Measurements from ENCODE around the gene C6orf120.
"Not testable (repeated sequence)": the region's sequence is repeated elsewhere in the genome, so short reads cannot be mapped to it uniquely, and the experiment has no call there.

Gene C6orf120

GRCh38 chr6:169678342-169678741 lies 23.6 kb upstream of the C6orf120 start:
- in situ Hi-C loops (cut with MboI; ENCODE audit: low sequenced_read_pairs) = no loop called here

- in situ Hi-C loops (cut with MboI; ENCODE audit: low sequenced_read_pairs) = no loop called here
These were observed 17.9 kb upstream of the C6orf120 start for GRCh38 chr6:169684056-169684455.

GRCh38 chr6:169685860-169686259 lies 16.1 kb upstream of the C6orf120 start:
- in situ Hi-C loops (cut with MboI; ENCODE audit: low sequenced_read_pairs) = no loop called here

- in situ Hi-C loops (cut with MboI; ENCODE audit: low sequenced_read_pairs) = no loop called here
These were observed 12.6 kb upstream of the C6orf120 start for GRCh38 chr6:169689287-169689686.

- in situ Hi-C loops (cut with MboI; ENCODE audit: low sequenced_read_pairs) = no loop called here
These were observed 10.7 kb upstream of the C6orf120 start for GRCh38 chr6:169691260-169691659.

- in situ Hi-C loops (cut with MboI; ENCODE audit: low sequenced_read_pairs) = no loop called here
These were observed 9.4 kb upstream of the C6orf120 start for GRCh38 chr6:169692516-169692915.

- in situ Hi-C loops (cut with MboI; ENCODE audit: low sequenced_read_pairs) = no loop called here
These were observed 6.8 kb upstream of the C6orf120 start for GRCh38 chr6:169695131-169695530.

- in situ Hi-C loops (cut with MboI; ENCODE audit: low sequenced_read_pairs) = not testable (repeated sequence)
These were observed 4.8 kb upstream of the C6orf120 start for GRCh38 chr6:169697115-169697514.

- in situ Hi-C loops (cut with MboI; ENCODE audit: low sequenced_read_pairs) = no loop called here
These were observed 1.6 kb upstream of the C6orf120 start for GRCh38 chr6:169700296-169700695.

- in situ Hi-C loops (cut with MboI; ENCODE audit: low sequenced_read_pairs) = no loop called here
These were observed 494 bp upstream of the C6orf120 start for GRCh38 chr6:169701311-169701953.

- in situ Hi-C loops (cut with MboI; ENCODE audit: low sequenced_read_pairs) = no loop called here
These were observed 917 bp downstream of the C6orf120 start for GRCh38 chr6:169702840-169703246.

GRCh38 chr6:169707772-169708171 lies 5.8 kb downstream of the C6orf120 start:
- in situ Hi-C loops (cut with MboI; ENCODE audit: low sequenced_read_pairs) = no loop called here

- in situ Hi-C loops (cut with MboI; ENCODE audit: low sequenced_read_pairs) = no loop called here
These were observed 7.4 kb downstream of the C6orf120 start for GRCh38 chr6:169709293-169709692.

- in situ Hi-C loops (cut with MboI; ENCODE audit: low sequenced_read_pairs) = no loop called here
These were observed 8.1 kb downstream of the C6orf120 start for GRCh38 chr6:169710009-169710408.

GRCh38 chr6:169714178-169714577 lies 12.3 kb downstream of the C6orf120 start:
- in situ Hi-C loops (cut with MboI; ENCODE audit: low sequenced_read_pairs) = no loop called here

GRCh38 chr6:169714595-169714994 lies 12.7 kb downstream of the C6orf120 start:
- in situ Hi-C loops (cut with MboI; ENCODE audit: low sequenced_read_pairs) = no loop called here

GRCh38 chr6:169719117-169719516 lies 17.2 kb downstream of the C6orf120 start:
- in situ Hi-C loops (cut with MboI; ENCODE audit: low sequenced_read_pairs) = no loop called here

GRCh38 chr6:169720207-169720855 lies 18.4 kb downstream of the C6orf120 start:
- in situ Hi-C loops (cut with MboI; ENCODE audit: low sequenced_read_pairs) = no loop called here

- in situ Hi-C loops (cut with MboI; ENCODE audit: low sequenced_read_pairs) = no loop called here
These were observed 20.7 kb downstream of the C6orf120 start for GRCh38 chr6:169722362-169723199.

- in situ Hi-C loops (cut with MboI; ENCODE audit: low sequenced_read_pairs) = no loop called here
These were observed 21.4 kb downstream of the C6orf120 start for GRCh38 chr6:169723200-169723909.

GRCh38 chr6:169723991-169724493 lies 22.1 kb downstream of the C6orf120 start:
- in situ Hi-C loops (cut with MboI; ENCODE audit: low sequenced_read_pairs) = no loop called here

Measured in HL-60/S4 treated with phorbol 12-myristate 13-acetate at 8.2 ng/mL for 4 days and 3 days (cell line).